ENCODE results near the gene MARS1.
A peak's percentile ranks its signal among the peaks of the same experiment; 100 is the strongest.

MARS1 gene

GRCh38 chr12:57534250-57534649 is 46.4 kb downstream of the MARS1 start:
- DNase-seq = no peak

DNA sequence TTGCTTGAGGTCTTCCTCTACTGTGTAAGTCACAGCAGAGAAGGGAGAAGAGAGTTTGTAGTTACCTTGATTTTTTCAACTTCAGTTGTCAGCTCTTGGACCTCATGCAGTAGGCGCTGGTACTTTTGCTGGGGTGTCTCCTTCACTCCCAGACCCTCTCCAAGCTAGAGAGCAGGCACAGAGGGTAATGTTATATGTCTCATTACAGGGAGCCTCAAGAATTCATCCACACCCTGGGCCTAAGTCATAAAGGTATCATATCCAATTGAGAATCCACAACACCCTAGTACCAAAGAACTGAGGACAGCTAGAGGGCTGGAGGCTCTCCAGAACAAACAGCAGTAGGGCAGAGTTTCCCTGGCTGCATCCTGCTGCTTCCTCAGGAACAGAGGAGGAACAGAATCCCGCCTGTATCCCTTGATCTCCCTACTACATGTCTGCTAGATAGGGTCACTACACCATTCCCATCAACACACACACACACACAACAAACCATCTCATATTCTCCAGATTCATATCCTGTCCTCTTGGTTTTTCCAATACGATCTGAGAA is 47.2 kb downstream of the MARS1 start:
- DNase-seq = no peak

- no peak for DNase-seq
These were observed 48.1 kb downstream of the MARS1 start for GRCh38 chr12:57535764-57536596.

- DNase-seq = no peak
These were observed 48.7 kb downstream of the MARS1 start for GRCh38 chr12:57536597-57536942.

DNA sequence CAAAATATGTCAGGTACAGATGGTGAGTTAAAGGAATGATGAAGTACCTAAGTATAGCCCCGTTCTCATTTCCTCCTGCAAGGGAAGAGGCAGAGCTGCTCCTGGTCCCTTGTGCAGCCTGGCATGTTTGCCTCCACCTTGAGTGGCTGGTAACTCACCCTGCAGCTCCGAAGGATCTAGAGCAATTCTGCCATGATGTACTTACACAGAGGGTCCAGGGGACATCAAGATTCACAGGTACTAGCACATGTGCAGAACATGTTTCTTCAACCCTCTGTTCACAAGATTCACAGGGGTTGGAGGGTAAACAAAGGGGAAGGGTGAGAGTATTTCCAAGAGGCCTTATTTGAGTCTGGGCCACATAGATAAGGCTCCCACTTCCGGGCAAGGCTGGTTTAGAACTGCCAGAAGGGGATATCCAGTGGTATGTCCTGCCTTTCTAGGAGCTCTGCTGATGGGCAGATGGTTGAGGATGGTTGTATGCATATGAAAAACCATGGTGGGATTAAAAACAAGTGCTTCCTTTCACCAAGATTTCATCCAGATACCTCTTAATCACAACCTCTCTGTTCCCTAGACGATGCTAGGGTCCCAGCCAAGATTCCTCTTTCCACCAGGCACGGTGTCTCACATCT is 51.4 kb downstream of the MARS1 start:
- no peak for DNase-seq

GRCh38 chr12:57541001-57541400 is 53.1 kb downstream of the MARS1 start:
- no peak for DNase-seq

DNA sequence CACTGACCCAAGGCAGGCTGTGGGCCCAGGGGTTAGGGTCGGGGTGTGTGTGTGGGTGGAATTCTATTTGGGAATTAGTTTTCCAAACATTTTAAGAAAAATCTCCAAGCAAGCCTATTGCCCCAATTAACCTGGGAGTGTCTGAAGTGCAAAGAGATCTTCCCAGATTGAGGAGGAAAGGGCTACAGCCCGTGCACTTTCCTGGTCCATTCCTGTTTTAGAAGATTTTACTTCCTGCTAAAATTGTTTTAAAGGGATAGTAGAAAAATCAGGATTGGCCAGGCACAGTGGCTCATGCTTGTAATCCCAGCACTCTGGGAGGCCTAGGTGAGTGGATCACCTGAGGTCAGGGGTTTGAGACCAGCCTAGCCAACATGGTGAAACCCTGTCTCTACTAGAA is 53.8 kb downstream of the MARS1 start:
- DNase-seq = no peak

DNA sequence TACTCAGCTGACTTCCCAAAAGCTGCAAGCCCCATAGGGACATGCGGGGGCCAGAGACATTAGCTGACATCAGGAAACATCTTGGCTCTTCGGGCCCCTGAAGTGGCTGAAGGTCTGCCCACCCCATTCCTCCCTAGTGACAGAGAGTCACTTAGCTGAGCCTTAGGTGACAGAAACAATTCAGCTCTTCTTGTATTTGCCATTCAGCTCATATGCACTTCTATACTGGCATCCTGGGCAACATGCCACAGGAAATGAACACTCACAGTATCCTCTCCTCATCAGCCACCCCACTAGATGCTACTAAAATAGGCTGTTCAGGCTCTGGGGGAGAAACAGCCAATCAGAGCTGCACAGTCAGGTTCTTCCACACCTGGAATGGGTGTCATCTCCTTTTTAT is 55.7 kb downstream of the MARS1 start:
- DNase-seq = no peak

DNA sequence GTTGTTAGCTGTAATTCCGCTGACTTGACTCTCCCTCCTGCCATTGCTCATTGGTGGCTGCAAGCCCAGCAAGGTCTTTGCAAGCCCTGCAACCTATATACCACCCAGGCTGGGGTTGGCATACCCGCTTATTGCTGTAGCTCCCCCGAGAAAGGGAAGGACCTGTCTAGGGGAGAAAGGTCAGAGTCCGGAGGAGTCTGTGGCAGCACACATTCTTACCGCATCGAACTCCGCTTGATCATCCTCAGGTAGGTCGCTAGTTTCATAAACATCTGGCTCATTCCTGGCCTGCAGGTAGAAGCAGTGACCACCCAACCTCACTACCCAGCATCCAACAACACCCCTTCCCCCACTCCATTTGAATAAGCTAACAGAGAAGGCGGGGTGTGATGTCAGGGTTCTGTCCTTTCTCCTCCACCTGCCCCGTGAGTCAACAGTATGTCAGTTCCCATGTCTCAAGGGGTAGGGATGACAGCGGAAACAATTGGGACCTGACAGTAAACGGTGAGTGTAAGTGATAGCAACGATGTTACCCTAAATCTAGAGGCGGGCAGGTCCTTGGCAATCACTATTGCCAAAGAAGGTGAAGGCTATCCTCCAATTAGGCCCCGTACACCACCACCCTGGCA is 58.1 kb downstream of the MARS1 start:
- DNase-seq = no peak

DNA sequence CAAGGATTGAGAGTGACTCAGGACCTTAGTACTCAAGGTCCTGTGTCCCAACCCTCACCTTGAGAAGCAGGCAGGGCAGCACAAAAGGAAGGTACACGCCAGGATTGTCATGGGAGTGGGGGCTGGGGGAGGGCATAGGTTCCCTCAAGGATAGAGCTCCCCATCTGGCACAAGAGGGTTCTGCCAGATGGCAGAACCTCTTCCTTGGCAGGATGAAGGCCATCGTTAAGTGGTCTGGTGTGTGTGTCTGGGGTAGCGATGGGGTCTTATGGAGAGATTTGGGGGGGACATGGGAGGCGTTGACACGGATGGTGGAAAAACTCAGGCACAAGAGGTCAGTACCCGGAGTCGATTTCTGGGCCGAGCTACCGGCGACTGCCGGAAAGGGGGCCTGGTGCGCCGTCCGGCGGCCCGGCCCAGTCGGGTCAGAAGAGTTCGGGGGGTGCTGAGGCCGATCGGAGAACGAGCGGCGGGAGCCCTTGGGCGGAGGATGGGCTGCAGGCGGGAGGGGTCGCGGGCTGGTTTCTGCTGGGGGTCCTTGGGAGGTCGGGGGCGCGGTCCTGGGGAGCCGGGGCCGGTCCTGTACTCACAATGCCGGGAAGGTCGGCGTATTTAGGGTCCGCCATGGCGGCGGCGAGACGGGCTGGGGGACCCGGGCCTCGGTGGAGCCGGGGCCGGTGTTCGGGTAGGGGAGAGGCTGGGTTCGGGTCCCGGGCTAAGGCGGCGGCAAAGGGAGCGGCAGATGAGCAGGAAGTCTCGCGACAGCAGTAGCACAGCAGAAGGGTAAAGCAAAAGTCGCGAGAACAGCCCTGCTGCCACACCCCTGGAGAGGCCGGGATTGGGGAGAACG is 58.8 kb downstream of the MARS1 start, which contains the start of gene DCTN2:
TSS of gene DCTN2 (minus strand) at position 755 of the 850 bp plus-strand sequence. CDS start at position 626, 129 bp downstream.
- DNase-seq = peak; percentile 96

- no peak for DNase-seq
These were observed 59.6 kb downstream of the MARS1 start for GRCh38 chr12:57547288-57548012.

GRCh38 chr12:57548013-57548315 is 60.1 kb downstream of the MARS1 start:
- DNase-seq = no peak

DNA sequence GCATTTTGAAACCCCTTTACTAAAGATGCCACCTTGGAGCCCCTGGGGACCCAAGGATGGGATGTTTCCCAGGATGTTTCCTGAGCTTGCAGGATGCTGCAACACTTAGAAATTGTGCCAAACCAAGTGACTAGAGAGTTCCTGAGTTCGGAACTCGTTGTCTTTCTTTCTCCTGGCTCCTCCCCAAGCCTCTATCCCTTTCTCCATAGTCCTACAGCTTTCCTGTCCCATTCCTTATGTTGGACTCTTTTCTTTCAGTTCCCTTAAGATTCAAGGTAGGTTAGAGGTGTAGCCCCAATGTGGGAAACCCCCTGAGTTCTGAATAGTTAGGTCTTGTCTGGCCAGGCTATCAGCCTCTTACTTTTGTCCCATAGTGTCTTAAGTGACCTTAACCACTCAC is 60.6 kb downstream of the MARS1 start:
- DNase-seq = no peak

DNA sequence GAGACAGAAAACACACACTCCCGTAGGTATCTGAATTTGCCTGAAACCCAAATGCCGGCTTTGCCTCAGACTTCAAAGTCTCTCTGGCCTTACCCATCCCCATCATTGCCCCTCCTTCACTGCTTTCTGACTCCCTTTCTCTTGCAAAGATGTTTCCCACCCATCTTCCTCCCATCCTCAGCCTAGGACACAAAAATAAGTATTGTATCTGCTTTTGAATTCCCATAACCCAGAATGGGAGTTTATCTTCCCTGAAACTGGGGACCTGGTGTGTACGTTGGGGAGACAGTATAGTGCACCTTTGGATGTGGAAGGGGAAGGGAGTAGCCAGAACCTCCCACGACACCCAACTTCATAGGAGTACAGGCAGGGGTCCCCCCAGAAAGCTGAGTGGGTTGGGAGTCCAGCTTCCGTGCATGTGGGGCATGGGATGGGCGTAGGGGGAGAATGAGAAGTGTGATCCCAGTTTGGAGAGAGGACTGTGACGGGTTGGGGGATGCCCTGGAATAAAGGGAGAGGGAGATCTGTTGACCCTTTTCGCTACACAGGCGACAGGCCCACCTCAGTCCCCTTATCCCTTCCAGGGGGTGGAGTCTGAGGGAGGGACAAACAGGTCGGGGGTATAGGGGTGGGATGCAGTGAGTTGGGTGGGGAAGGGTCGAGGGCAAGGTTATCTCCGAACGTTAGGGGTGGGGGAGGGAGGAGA is 61.5 kb downstream of the MARS1 start:
- no peak for DNase-seq

DNA sequence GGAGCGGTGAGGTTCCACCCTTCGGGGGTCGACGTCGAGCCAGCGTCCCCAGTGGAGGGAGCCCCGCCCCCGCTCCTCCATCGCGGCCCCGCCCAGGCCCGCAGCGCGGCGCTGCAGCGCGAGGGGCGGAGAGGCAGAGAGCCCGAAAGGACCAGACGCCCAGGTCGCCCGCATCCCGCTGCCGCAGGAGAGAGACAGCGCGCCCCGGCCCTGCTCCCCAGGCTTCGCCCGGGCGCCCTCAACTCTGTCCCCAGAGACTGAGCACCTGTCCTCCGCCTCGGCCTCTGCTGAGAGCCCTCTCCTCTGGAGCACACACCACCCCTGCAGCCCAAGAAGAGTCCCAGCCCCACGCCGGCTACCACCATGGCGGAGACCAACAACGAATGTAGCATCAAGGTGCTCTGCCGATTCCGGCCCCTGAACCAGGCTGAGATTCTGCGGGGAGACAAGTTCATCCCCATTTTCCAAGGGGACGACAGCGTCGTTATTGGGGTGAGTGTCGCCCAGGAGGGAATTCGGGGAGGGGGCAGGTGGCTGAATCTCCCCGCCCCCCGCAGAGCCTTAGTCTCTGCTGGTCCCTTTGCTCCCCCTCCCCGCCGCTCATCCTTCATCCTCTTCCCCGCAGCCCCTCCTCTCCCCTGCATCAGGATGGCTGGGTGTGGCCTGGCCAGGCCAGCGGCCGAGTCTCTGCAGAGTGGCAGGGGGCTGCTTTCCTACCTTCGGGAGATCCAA is 62.2 kb downstream of the MARS1 start, which contains the start of gene KIF5A:
TSS of gene KIF5A (plus strand) at position 136 of the 732 bp plus-strand sequence. CDS start at position 364, 228 bp downstream.
- DNase-seq = peak; percentile 36 to 55

DNA sequence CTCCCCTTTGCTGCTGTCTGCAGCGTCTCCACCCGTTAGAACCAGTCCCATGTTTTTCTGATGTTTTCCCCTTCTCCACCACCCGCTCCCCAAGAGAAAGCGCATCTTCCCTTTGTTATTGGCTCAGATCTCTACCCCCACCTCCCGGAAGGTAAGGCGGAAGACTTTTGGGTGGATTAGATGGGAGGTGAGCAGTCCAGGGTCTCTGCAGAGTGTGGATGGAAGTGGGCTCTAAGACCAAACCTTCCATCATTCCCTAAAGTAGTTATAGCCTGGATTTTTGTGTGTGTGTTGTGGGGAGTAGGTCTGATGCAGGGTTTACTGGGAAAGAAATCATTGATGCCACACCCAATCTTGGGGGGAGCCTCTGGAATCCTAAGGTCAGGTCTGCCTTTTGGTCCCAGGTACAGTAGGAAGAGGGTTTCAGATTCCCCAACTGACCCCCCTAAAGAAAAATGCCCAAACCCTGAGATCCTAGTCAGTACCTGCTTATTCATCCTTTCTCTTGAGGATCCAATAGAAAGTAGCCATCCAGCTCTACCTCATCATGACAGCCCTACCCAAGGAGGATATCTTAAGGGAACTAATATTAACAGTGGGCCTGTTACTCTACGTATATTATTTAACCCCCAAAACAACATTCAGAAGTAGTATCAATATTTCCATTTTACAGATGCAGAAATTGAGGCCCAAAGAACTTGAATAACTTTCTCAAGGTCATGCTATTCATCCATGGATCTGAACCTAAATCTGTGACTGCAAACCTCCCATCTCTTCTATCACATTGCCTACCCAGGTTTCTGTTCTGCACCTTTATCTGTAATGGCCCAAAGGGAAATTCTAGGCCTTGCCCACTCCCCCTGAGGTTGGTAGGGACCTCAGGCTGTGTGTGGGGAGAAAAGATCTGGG is 63.0 kb downstream of the MARS1 start:
- no peak for DNase-seq

DNA sequence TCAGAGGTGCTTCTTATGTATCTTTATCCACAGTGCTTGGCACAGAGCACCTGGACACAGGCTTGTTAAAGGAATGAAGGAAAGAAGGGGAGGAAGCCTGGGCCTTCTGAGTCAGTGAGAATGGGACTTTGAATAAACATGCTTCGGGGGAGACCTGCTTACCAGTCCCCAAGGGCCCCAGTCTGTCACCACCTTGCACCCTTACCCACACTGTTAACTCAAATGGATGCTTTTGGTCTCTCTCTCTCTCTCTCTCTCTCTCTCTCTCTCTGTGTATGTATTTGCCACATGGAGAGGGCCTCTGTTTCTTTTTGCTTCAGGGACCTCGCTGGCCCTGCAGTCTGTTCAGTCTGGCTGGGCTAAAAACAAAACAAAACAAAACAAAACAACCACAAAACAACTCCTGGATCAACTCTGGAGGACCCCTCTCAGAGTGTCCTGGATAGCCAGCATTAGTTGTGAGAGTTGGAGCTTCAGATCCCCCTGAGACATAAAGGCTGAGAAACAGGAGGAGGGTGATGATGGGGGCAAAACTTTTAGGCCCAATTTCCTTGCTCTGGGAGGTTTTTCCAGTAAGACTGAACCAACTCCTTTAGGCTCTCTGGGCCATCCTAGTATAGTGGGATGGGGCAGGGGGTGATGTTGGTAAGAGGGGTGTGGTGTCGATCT is 63.9 kb downstream of the MARS1 start:
- no peak for DNase-seq

GRCh38 chr12:57552306-57552651 is 64.4 kb downstream of the MARS1 start:
- no peak for DNase-seq

DNA sequence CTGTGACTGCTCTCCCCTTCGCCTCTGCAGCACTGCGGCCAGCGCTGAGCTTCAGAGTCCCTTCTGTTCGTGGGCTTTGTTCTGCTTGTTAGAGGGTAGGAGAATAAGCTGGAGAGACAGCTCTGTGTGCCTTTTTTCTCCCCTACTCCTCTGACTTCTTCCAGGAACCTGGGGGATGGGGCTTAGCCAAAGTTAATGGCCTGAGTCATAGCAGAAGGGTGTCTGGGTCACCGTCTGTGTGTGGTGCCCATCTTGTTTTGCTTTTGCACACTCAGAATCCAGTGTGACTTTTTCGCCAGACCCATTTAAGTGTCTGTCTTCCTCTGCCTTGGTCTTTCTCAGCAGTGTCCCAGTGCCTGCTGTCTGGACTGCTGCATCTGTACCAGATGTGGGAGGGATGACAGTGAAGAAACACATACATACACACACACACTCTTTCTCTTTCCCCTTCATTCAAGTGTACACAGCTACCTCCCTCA is 65.0 kb downstream of the MARS1 start:
- no peak for DNase-seq
